GM19240 (cell line): Measurements from ENCODE around the gene XRN2.

ENCODE experiments used
- DNase-seq: peaks from one replicate; pipeline ENCODE4 v3.0.0; 2011; ENCODE audit warnings: low spot score; ENCODE audit not compliant: insufficient read length

XRN2 gene

DNA sequence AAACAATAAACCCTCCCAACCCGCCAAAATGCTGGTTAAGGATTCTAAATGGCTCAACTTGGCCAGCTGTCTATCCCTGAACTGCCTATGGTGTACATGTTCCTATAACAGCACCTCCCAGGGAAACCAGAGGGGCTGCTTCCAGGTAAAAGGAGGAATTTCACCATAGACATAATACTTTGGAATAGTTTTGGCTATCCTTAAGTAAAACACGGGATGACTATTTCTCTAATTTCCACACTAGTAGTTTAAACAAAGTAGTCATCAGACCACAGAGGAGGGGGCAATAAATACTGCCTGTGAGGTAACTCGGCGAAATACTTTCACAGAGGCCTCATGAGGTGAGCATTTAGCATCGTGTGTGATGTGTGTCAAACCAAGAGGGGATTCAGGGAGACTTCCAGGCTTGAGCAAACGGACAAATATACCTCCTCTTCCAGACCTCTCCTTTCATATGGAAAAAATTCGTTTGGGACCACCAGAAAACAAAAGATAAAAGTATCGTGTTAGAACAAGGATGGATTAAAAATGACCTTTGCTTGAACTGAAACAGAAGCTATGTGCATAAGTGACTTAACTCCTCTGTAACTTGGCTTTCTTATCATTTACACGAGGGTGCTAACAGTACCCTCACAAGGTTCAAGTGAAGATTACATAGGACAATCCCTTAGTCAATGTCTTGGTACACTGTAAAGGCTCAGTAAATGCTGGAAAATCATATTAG lies 1.0 kb upstream of the XRN2 start:
- no peak for DNase-seq

DNA sequence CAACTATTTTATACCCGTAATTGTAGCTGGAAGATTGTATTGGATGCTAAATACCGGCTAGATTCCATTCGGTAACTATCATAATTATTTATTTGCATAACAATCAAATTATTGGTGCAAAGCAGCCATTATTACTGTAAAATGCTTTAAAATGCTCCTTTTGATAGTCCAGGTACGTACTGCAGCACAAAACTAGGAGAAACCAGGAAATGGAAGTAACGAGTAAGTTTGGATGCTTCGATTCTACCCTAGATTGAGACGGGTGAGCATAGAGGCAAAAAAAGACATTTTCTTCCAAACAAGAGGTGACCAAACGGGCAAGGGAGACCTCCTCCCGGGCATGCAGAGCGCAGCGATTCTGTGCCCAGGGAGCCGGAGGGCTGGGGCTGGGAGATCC lies 469 bp upstream of the XRN2 start:
- no peak for DNase-seq

DNA sequence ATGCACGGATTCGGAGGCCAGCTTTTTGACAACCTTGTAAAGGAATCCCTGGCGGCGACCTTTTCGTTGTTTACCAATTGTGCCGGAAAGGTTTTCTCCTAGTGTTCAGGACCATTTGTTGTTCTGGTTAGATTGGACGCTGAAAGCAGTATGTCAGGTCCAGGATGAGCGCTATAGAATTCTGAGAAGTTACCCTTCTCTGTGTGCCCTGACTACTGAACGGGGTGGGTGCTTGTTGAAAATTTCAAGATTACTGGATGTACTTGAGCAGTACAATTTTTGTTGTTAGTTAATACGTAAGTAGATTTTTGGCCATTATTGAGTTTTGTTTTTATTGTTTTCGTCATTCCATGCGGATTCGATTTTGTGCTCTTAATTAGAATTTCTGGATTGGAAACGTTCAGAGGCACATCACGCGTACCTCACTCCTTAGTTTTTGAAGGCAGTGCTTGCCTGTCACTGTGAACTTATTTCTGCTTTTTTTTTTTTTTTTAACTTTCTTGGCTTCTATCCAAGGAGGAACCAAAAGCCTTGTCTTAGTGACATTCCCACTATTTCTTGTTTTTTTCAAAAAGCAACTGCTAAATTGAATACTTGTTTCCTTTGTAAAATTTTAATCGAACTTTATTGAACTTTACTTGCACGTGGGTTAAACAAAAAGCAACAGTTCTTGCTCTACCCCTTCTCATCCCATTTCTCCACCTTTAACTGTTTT lies 898 bp downstream of the XRN2 start:
- no peak for DNase-seq

DNA sequence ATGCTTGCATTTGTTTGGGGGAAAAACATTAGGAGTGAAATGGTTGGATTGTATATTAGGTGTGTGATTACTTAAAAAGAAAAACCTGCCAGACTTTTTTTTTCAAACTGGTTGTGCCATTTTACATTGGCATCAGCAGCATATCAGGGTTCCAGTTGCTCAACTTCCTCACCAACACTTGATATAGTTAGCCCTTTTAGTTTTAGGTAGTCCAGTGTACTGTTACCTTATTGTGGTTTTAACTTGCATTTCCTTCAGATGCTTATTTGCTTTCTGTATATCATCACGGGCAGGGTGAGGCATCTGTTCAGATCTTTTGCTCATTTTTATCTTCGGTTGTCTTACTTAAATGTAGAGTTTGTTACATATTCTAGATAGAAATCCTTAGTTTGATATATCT lies 5.2 kb downstream of the XRN2 start:
- DNase-seq = no peak

DNA sequence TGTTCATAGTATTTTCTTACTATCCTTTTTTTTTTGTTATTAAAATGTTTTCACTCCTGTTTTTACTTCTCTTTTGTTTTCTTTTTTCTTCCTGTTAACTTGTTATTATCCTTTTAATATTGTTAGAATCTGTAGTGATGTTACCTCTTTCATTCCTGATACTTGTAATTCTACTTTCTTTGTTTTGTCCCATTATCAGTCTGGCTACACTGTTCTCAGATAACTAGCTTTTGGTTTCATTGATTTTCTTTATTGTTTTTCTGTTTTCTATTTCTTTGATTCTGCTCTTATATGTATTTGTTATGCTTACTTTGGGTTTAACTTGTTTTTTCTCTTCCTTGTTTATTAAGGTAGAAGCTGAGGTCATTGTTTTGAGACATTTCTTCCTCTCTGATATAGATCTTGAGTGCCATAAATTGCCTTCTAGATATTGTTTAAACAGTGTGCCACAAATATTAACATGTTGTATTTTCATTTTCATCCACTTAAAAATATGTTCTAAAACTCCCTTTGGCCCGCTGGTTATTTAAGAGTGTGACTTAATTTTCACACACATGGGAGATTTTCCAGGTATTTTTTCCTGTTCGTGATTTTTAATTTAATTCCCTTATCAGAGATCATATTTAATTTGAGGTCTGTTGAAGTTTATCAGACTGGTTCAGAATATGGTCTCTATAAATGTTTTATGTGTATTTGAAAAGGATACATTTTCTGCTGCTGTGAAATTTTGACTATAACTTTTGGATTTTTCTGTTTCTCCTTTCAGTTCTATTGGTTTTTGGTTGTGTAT lies 6.7 kb downstream of the XRN2 start:
- DNase-seq = no peak

DNA sequence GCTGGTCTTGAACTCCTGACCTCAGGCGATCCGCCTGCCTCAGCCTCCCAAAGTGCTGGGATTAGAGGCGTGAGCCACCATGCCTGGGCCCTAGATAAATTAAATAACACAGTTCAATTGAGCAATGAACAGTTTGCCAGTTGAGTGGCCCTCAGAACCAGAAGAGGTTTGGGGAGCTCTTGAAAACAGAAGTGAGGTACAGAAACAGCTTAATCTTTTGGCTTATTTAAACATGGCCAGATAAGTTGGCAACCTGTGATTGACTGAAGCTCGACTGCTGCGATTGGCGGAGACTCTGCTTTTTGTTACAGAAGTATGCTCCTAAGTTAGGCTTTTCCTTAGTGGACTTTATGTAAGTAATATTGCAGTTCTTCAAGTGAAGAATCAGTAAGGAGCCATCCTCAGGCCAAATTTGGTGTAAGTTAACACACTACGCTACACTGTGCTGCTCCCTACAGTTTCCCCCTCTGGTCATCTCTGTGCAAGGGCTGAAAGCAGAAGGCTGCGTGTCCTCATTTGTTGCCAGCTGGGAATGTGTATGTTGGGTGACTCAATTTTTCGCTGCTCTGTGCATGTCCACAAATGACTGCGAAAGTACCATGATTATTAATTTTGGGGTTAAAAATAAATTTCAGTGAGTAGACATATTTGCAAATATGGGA lies 9.8 kb downstream of the XRN2 start:
- no peak for DNase-seq

DNA sequence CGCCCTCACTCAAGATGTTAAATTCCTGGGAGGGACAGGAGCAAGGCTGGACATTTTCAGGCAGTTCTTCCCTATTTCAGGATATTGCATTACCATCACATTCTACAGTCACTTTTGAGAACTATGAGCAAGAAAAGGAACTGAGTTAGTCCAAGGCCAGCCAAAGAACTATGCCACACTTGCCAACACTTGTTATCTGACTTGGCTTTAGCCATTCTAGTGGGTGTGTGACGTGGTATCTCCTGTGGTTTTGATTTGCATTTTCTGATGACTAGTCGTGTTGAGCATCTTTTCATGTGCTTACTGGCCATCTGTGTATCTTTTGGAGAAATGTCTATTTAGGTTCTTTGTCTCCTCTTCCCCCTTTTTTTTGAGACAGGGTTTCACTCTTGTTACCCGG lies 12.0 kb downstream of the XRN2 start:
- DNase-seq = no peak

DNA sequence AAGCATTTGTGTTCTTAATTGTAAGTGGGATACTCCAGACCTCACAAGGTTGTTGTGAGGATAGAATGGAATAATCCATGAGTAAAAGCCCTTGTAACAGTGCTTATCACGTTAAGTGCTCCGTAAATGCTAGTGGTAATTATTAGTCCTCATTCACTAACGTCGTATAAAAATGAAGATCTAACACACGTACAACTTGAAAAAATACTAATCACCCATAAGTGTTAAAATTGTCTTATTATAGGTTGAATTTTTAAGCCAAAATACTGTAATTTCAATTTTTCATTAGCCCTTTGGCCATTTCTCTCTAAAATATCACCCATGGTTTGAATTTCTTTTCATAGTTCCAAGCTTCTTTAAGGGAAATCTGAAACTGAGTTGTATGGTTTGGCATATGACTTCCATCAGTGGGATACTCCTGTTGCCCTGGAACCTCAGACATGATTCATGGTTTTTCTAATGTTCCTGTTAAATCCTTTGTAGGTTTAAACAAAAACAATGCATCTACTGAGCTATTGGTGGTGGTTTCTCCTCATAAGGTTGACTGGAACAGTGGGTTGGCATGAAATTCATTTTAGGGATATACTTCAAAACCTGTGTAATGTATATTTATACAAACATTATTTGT lies 19.1 kb downstream of the XRN2 start:
- DNase-seq = no peak

DNA sequence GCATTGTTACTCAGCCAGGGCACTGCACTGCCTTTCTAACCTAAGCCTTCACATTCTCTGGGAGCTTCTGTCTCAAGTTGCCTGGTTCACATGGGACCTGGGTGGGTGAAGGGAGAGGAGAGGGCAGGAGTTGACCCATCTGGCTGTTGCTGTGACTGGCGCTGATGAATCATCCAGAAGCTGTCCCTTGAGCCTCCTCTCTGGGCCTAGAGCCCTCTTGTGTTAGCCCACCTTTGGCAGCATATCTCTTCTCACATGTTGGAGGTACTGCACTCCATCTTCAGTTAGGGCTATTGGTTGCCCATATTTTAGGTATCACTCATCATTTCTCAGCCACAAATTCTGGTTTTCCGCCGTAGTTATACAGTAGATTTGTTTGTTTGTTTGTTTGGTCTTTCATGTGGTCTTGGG lies 19.8 kb downstream of the XRN2 start:
- no peak for DNase-seq

DNA sequence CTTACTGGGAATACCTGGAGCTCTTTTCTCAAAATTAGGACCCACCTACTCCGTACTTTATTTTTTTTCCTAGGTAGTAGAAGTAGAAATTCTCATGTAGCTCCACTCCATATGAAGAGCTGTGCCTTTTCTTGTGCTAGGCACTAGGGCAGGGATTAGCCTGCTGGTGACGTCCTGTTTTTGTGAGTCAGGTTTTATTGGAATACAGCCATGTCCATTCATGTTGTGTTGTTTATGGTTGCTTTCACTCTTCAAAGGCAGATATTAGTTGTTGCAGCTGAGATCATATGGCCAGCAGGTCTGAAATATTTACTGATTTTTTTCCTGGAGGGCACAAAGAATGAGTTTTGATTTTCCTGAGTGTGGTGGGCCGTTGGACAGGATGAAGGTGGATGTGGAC lies 20.5 kb downstream of the XRN2 start:
- no peak for DNase-seq

DNA sequence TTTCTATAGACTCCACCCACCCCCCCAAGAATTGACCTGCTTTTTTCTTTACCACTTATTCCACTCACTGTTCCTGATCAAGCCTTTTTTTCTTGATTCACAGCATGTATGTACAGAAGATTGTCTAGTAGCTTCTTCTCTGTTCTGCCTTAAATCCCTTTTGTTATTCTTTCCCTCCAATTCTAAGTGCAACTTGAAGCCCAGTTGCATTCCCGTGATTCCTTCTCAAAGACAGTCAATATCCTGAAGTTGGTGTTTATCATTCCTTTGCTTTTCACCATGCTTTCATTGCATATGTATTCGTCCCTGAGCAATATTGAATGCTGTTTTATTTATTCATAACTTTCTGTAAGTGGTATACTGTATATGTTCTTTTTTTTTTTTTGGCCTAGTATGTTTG lies 21.0 kb downstream of the XRN2 start:
- DNase-seq = no peak

DNA sequence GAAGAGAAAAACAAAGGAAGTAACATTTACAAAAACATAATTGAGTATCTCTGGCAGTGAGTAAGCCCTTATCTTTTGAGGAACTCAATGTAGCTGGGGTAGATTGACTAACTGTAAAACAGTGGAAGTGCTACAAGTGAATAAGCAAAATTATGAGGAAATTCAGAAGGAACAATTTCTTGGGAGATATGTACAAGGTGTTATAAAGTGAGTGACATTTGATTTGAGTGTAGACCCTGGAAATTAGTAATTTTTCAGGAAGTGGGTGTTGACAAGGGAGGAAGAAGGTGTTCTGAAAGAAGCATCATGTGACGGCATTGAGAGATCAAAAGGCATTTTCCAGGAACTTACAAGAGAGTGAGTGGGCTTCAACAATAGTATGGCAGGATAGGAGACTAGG lies 22.2 kb downstream of the XRN2 start:
- DNase-seq = no peak

DNA sequence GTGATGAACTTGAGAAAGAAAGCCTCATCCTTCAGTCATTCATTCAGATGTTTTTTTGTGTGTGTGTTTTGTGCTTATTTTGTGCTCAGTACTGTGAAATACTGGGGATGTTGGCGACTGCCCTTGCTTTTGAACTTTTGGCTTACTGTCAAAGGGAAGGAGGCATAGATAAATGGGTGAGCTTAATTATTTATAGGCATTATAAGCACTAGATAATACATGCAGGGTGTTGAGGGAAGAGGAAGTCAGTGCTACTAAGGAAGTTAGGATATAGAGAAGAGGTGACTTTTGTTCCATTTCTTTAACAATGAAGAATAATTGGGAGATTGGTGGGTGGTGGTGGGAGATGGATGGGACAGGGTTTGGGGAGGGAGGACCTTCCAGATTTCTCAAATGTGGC lies 23.6 kb downstream of the XRN2 start:
- no peak for DNase-seq

DNA sequence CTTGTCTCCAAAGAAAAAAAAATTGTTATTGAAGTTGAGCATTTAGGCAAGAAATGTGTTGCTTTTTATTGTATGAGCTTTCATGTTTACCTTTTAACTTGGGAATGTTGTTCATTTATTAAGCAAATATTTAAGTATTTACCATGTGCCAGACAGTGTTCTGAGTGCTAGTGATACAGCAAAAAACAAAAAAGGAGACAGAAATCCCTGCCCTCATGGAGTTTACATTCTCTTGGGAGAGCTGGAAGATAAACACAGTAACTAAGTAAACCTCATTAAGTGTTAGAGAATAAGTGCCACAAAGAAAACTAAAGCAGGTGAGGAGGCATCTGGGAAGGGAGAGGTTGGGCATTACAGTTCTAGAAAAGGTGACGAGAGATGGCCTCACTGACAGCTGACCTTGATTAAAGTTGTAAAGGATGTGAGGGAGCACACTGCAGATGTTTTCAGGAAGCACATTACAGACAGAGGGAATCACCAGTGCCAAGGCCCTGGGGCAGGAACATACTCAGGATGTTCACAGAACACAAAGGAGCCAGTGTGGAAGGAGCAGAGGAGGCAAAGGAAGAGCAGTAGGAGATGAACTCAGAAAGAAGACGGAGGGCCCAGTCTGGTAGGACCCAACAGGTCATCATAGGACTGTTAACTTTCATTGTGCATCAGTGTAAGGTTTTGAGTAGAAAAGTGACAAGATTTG lies 33.5 kb downstream of the XRN2 start:
- no peak for DNase-seq

DNA sequence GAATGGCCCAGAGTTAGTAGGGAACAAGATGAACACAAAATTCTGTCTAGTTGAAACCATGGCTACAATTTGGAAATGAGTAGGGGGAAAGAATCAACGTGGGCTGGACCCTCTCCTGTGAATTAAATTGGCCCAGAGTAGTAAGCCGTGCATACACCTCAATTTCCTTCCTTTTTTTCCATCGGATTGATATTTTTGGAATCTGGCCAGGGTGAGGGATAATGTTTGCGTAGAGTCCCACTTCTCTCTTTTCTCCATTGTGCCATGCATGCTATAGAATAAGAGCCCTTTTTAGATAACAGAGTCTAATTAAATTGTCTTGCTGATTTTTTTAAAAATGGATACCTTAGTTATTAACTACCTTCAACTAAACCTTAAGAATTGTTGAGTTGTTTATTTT lies 35.2 kb downstream of the XRN2 start:
- DNase-seq = no peak

DNA sequence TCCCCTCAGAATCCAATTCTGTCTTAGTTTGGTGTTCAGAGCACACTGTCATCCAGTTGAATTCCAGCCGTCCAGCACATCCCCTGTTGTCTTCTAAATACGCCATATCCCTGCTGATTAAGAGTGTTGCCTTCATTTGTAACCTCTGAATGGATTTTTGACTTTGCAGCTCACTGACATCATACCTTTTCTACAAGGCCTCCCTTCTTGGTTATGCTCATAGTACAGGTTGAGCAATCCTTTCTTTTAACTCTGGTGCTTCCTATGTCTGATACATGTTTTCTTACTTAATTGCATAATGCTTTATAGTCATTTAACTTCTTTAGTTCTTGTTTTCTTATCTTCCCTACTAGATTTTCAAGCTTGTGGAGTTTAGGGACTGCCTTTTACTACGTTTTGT lies 36.4 kb downstream of the XRN2 start:
- no peak for DNase-seq

DNA sequence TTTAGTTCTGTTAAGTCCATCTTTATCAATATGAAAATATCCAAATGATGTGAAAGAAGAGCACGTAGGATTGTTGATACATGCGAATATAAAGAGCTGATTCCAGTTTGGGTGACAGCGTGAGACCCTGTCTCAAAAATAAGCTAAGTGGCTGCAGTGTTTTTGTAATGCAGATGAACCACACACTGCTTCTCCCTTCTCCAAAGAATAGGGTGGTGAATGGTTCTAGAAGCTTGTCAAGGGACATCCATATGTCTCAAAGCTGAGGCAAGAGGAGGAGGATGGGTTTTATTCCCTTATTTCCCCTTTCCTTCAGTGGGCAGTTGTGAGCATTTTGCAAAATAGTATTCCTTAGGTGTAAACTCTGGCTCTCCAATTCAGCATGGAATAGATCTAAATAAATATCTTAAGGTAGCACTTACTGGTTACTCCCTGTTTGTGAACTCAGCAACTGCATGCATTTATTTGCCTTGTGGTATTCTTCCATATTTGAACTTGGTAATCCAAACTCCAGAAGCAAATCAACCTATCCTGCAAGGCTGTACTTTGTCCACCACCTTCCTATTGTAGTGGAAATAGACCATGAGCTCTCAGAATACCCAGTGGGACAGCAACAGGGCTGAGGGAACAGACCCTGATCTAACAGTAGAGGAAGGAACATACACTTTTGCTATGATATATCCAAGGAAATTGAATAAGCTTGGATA lies 38.0 kb downstream of the XRN2 start:
- no peak for DNase-seq

DNA sequence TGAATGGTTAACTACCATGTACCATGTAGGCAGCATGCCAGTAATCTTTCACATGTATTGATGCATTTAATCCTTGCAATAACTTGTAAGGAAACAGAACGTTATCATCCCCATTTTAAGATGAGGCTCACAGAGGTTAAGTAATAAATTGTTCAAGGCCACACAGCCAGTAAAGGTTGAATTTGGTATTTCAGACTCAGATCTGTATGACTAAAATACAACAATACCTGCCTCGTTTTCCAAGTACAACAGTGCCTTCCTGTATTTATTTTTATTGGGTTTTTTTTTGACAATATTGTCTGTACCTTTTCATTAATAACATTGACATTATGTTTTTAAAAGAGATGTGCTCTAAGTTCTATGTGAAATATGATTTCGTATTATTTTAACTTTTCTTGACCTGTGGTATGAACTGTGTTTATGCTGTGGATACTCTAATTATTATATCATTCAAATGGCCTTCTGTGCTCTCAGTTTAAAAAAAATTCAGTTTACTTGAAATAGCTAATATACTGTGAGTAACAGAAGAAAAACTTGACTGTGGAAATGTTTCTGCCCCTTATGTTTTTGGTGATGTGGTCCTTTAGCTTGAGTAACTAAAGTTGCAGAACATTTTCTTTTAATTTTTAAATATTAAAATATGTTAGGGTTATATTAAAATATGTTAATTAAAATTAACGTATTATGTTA lies 39.7 kb downstream of the XRN2 start:
- DNase-seq = no peak

DNA sequence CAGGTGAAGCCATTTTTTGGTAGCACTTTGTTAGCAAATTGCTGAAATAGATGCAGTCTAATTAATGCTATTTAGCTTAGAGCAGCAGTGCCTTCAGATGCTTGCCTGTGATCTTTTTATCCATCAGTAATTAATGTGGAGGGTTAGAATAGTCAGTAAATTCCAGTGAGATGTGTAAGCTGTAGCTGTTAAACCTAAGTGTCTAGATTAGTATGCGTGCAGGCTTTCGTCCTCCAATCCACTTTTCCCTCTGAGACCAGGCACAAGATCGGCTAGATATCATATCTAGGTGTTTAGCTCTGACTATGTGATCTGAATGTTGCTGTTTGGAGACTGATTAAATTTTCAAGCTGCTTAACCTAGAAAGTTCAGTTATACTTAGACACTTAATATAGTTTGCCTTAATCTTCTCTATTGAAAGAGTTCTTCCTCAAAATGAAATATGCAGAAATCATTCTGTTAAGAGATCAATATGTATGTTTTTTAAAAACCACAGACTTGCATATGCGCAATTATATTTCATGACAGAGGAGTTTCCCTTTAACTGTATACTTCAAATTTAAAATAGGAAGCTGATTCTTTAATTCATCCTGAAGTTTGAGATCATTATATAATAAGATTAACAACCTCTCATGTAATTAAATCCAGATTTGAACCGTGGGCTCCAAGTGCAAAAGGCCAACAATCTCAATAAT lies 41.2 kb downstream of the XRN2 start:
- DNase-seq = no peak
